Liver (tissue), 9 donors: Measurements from ENCODE around the gene IFNGR1. TPM values are rescaled to one million over a fixed set of nuclear protein-coding genes. Genes with fewer than 3 reads are reported as not detected.

Source experiments
- DNase-seq: peaks from one replicate; pipeline ENCODE4 v3.0.0-alpha.2; 2017; ENCODE audit warnings: low spot score
- H3K27ac ChIP-seq, 2 donors: one replicate each; pipeline ENCODE4 v1.7.0; 2013; ENCODE audit warnings: inconsistent platforms in 2 of 2, low read length in 2 of 2, control low read depth in 1 of 2, low read depth in 1 of 2, mild to moderate bottlenecking in 1 of 2
- H3K27me3 ChIP-seq, 4 donors: one replicate each; pipeline versions ENCODE4 v1.6.1 to v1.7.0; 2013; ENCODE audit warnings: low read length in 3 of 4, inconsistent platforms in 1 of 4, mild to moderate bottlenecking in 1 of 4, moderate library complexity in 1 of 4; ENCODE audit not compliant: control insufficient read depth in 4 of 4, insufficient read depth in 4 of 4
- H3K36me3 ChIP-seq, 4 donors: one replicate each; pipeline versions ENCODE4 v1.6.1 to v1.7.0; 2013; ENCODE audit warnings: low read length in 3 of 4, mild to moderate bottlenecking in 3 of 4, low read depth in 1 of 4, moderate library complexity in 1 of 4; ENCODE audit not compliant: control insufficient read depth in 4 of 4, insufficient read depth in 3 of 4
- H3K4me1 ChIP-seq, 4 donors: one replicate each; pipeline versions ENCODE4 v1.6.1 to v1.7.0; 2013; ENCODE audit warnings: low read length in 3 of 4, mild to moderate bottlenecking in 3 of 4, moderate library complexity in 1 of 4; ENCODE audit not compliant: control insufficient read depth in 4 of 4, insufficient read depth in 4 of 4
- H3K4me3 ChIP-seq, 3 donors: one replicate each; pipeline versions ENCODE4 v1.6.1 to v1.7.0; 2013; ENCODE audit warnings: low read length in 3 of 3, control low read depth in 1 of 3, low read depth in 1 of 3, mild to moderate bottlenecking in 1 of 3
- H3K9ac ChIP-seq, 2 donors: one replicate each; pipeline ENCODE4 v1.7.0; 2013; ENCODE audit warnings: low read length in 2 of 2, mild to moderate bottlenecking in 2 of 2, moderate library complexity in 2 of 2, control low read depth in 1 of 2, low read depth in 1 of 2
- H3K9me3 ChIP-seq, 4 donors: one replicate each; pipeline versions ENCODE4 v1.6.1 to v1.7.0; 2013; ENCODE audit warnings: low read length in 3 of 4; ENCODE audit not compliant: control insufficient read depth in 4 of 4
- ATF3 ChIP-seq: IDR thresholded peaks from 2 replicates; pipeline ENCODE4 v1.6.1; 2016; ENCODE audit warnings: antibody characterized with exemption
- CTCF ChIP-seq: fragments of 150-350 bp; IDR thresholded peaks from 2 replicates; pipeline ENCODE4 v1.5.1; 2017; ENCODE audit warnings: improper control_type of control experiment, low read depth, low read length; ENCODE audit not compliant: missing input control
- EGR1 ChIP-seq, 2 donors: IDR thresholded peaks; 2 replicates each; pipeline ENCODE4 v1.6.1; 2016 to 2018; ENCODE audit warnings: antibody characterized with exemption in 2 of 2, low read depth in 2 of 2
- FOXA1 ChIP-seq: IDR thresholded peaks from 2 replicates; pipeline ENCODE4 v1.6.1; 2016; ENCODE audit warnings: antibody characterized with exemption
- FOXA2 ChIP-seq: IDR thresholded peaks from 2 replicates; pipeline ENCODE4 v1.6.1; 2016; ENCODE audit warnings: antibody characterized with exemption
- GABPA ChIP-seq, 2 donors: IDR thresholded peaks in 1 of 2; conservative IDR thresholded peaks in 1 of 2; 2 replicates each; pipeline ENCODE4 v1.6.1; 2016; ENCODE audit warnings: antibody characterized with exemption in 2 of 2, mild to moderate bottlenecking in 1 of 2, moderate library complexity in 1 of 2
- HNF4A ChIP-seq, 2 donors: conservative IDR thresholded peaks; 2 replicates each; pipeline ENCODE4 v1.6.1; 2016; ENCODE audit warnings: antibody characterized with exemption in 2 of 2, mild to moderate bottlenecking in 2 of 2
- HNF4G ChIP-seq: IDR thresholded peaks from 2 replicates; pipeline ENCODE4 v1.6.1; 2016; ENCODE audit warnings: antibody characterized with exemption
- JUND ChIP-seq, 2 donors: IDR thresholded peaks; 2 replicates each; pipeline ENCODE4 v1.6.1; 2016; ENCODE audit warnings: antibody characterized with exemption in 2 of 2
- NR2F2 ChIP-seq: IDR thresholded peaks from 2 replicates; pipeline ENCODE4 v1.6.1; 2016; ENCODE audit warnings: antibody characterized with exemption
- RAD21 ChIP-seq, 2 donors: IDR thresholded peaks; 2 replicates each; pipeline ENCODE4 v1.6.1; 2016; ENCODE audit warnings: antibody characterized with exemption in 2 of 2, mild to moderate bottlenecking in 2 of 2
- RXRA ChIP-seq, 2 donors: IDR thresholded peaks; 2 replicates each; pipeline ENCODE4 v1.6.1; 2017 to 2018; ENCODE audit warnings: antibody characterized with exemption in 2 of 2, mild to moderate bottlenecking in 1 of 2
- SP1 ChIP-seq: IDR thresholded peaks from 2 replicates; pipeline ENCODE4 v1.6.1; 2018; ENCODE audit warnings: antibody characterized with exemption, mild to moderate bottlenecking
- TAF1 ChIP-seq: conservative IDR thresholded peaks from 2 replicates; pipeline ENCODE4 v1.6.1; 2016; ENCODE audit warnings: antibody characterized with exemption, mild to moderate bottlenecking
- YY1 ChIP-seq: IDR thresholded peaks from 2 replicates; pipeline ENCODE4 v1.6.1; 2016; ENCODE audit warnings: antibody characterized with exemption, mild to moderate bottlenecking
- ZBTB33 ChIP-seq: IDR thresholded peaks from 2 replicates; pipeline ENCODE4 v1.6.1; 2016; ENCODE audit warnings: antibody characterized with exemption
- WGBS: extraction: QIAGEN DNeasy Blood & Tissue Kit; methylation state at CpG from one replicate; pipeline ENCODE4 v1.1.7; 2013; 5-methylcytosine and 5-hydroxymethylcytosine counted together
- polyA plus RNA-seq, 2 donors: library from polyadenylated mRNA; stranded (reverse) in 1 of 2; unstranded in 1 of 2; fragments of 200-250 nt in 1 of 2; fragments of >200 nt in 1 of 2; fragmentation: Nextera tagmentation in 1 of 2; extraction: Ambion mirVana in 1 of 2; gene quantifications; one replicate each; pipeline versions ENCODE4 v1.2.1 to v1.2.3, GENCODE V29; 2013 to 2015
- total RNA-seq, 2 donors: library from RNA; depleted of rRNA; stranded (reverse); fragments of >200 nt; gene quantifications; one replicate each; pipeline ENCODE4 v1.2.3, GENCODE V29; 2014
- TF ChIP-seq, protein P1 (sequence below): IDR thresholded peaks from 2 replicates; pipeline ENCODE4 v1.6.1; 2016; ENCODE audit warnings: antibody characterized with exemption
- TF ChIP-seq, protein P2 (sequence below): IDR thresholded peaks from 2 replicates; pipeline ENCODE4 v1.6.1; 2016; ENCODE audit warnings: antibody characterized with exemption, mild to moderate bottlenecking
- donor health status: healthy.
- donor health status: healthy.
- donor health status: healthy.
- donor health status: healthy.
- donor health status: healthy.

IFNGR1 gene
- total and polyA plus RNA-seq, 4 donors, result 33.9 to 57.8 (median 39.0) TPM

DNA sequence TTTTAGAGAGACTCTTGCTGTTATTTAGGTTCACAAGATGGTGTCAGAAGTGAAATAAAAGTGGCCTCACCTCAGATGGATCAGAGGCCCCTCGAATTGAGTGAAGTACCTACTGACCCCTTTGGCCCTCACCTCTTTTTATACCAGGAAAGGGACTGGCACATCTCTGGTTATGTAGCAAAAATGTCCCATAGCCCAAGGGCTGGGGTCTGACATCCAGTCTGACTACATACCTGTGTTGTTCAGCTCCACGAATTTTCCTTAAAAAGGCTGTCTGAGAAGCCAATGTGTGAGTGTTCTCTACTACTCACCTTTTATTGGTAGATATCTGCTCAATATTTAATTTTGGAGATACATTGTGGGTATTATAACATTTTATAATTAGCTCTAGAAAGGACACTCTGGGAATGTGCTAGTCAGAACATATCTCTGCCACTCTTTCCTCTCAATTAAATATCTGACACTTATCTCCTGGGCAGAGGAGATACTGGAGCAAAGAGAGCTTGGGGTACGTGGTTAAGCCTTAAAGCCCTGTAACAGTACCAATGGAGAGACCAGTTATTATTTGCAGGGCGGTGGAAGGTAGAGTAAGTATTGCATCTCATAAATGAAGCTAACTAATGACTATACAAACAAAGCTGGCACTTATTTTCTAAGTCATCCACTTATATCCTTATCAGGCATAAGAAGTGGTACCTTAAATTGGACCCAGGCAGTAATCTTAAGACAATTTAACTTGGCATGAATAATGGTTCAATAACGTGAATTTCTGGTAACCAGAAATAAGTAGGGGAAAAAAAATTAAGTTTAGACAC is 25.7 kb downstream of the IFNGR1 start:
- H3K36me3 ChIP-seq, result peaks cover 2 to 13% (median 12%) of the 10 kb centered on the region in 4 donors
- WGBS, result 74% methylated on average over 5 of the region's 5 CpGs
- no peaks in the 10 kb centered on the region for H3K9me3 ChIP-seq
- DNase-seq, result no peak
- H3K9ac ChIP-seq, result no peak overlapping the region
- TF ChIP-seq GABPA (IDR thresholded peaks at IDR 0.05 in 1 of 2, conservative IDR thresholded peaks at IDR 0.05 in 1 of 2) (no peak), FOXA2 (no peak), NR2F2 (no peak), CTCF (no peak), HNF4G (no peak), YY1 (no peak), FOXA1 (no peak), HNF4A (conservative IDR thresholded peaks at IDR 0.05) (no peak), JUND (IDR thresholded peaks at IDR 0.05) (no peak), EGR1 (IDR thresholded peaks at IDR 0.05; ENCODE audit: low read depth in 2 of 2) (no peak), ZBTB33 (no peak)
- H3K4me1 ChIP-seq, result no peaks in the 10 kb centered on the region
- no peak overlapping the region for H3K4me3 ChIP-seq
- H3K27ac ChIP-seq, result no peak overlapping the region
- H3K27me3 ChIP-seq, result no peaks in the 10 kb centered on the region

DNA sequence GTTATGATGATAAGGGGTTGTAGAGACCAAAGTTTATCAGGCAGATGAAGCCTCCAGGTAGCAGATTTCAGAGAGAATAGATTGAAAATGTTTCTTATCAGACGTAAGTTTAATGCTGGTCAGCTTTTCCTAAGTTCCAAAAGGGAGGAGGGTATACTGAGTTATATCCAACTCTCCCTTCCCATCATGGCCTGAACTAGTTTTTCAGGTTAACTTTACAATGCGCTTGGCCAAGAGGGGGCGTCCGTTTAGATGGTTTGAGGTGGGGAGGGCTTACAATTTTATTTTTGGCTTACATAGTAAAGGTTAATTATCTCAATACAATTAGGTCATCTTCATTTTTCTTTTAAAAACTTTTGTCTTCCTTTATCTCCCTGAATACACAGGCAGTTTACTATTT is 26.4 kb downstream of the IFNGR1 start:
- H3K27ac ChIP-seq, result no peak overlapping the region
- H3K9ac ChIP-seq, result no peak overlapping the region
- H3K27me3 ChIP-seq, result no peaks in the 10 kb centered on the region
- H3K4me3 ChIP-seq, result no peak overlapping the region
- TF ChIP-seq ZBTB33 (no peak), RAD21 (IDR thresholded peaks at IDR 0.05) (no peak), SP1 (no peak), ATF3 (no peak), FOXA2 (no peak), TAF1 (no peak), FOXA1 (no peak), YY1 (no peak), NR2F2 (no peak), HNF4A (conservative IDR thresholded peaks at IDR 0.05) (no peak), JUND (IDR thresholded peaks at IDR 0.05) (no peak), RXRA (IDR thresholded peaks at IDR 0.05) (no peak), CTCF (no peak), GABPA (IDR thresholded peaks at IDR 0.05 in 1 of 2, conservative IDR thresholded peaks at IDR 0.05 in 1 of 2) (no peak), EGR1 (IDR thresholded peaks at IDR 0.05; ENCODE audit: low read depth in 2 of 2) (no peak), HNF4G (no peak)
- TF ChIP-seq, protein P1, sequence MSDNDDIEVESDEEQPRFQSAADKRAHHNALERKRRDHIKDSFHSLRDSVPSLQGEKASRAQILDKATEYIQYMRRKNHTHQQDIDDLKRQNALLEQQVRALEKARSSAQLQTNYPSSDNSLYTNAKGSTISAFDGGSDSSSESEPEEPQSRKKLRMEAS, result no peak
- TF ChIP-seq, protein P2, sequence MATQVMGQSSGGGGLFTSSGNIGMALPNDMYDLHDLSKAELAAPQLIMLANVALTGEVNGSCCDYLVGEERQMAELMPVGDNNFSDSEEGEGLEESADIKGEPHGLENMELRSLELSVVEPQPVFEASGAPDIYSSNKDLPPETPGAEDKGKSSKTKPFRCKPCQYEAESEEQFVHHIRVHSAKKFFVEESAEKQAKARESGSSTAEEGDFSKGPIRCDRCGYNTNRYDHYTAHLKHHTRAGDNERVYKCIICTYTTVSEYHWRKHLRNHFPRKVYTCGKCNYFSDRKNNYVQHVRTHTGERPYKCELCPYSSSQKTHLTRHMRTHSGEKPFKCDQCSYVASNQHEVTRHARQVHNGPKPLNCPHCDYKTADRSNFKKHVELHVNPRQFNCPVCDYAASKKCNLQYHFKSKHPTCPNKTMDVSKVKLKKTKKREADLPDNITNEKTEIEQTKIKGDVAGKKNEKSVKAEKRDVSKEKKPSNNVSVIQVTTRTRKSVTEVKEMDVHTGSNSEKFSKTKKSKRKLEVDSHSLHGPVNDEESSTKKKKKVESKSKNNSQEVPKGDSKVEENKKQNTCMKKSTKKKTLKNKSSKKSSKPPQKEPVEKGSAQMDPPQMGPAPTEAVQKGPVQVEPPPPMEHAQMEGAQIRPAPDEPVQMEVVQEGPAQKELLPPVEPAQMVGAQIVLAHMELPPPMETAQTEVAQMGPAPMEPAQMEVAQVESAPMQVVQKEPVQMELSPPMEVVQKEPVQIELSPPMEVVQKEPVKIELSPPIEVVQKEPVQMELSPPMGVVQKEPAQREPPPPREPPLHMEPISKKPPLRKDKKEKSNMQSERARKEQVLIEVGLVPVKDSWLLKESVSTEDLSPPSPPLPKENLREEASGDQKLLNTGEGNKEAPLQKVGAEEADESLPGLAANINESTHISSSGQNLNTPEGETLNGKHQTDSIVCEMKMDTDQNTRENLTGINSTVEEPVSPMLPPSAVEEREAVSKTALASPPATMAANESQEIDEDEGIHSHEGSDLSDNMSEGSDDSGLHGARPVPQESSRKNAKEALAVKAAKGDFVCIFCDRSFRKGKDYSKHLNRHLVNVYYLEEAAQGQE, result no peak
- peaks cover 0 to 7% (median 5%) of the 10 kb centered on the region in 4 donors for H3K36me3 ChIP-seq
- no peaks in the 10 kb centered on the region for H3K4me1 ChIP-seq
- no peaks in the 10 kb centered on the region for H3K9me3 ChIP-seq
- WGBS, result 89% methylated on average over 4 of the region's 4 CpGs
- DNase-seq, result no peak
